Measurements from ENCODE around the gene S100A6. TPM values are rescaled to one million over a fixed set of nuclear protein-coding genes. Genes with fewer than 3 reads are reported as not detected.

The S100A6 gene
- total RNA-seq, 1 donor from 2014 or later, result 1.1 TPM

GRCh38 chr1:153536671-153537375 is 1.0 kb upstream of the S100A6 start:
- H3K27ac Mint-ChIP-seq (ENCODE audit: unreplicated experiment), result no peak overlapping the region
- no peak for TF ChIP-seq CTCF (IDR thresholded peaks at IDR 0.05)
- H3K4me3 Mint-ChIP-seq (ENCODE audit: unreplicated experiment), result no peak overlapping the region
- no peak for DNase-seq (ENCODE audit: extremely low spot score, unreplicated experiment)
- H3K27me3 Mint-ChIP-seq (ENCODE audit: unreplicated experiment), result no peaks in the 10 kb centered on the region
- H3K9me3 Mint-ChIP-seq (ENCODE audit: unreplicated experiment), result no peaks in the 10 kb centered on the region
- peaks cover 57% of the 10 kb centered on the region for H3K4me1 Mint-ChIP-seq (ENCODE audit: unreplicated experiment)
- H3K36me3 Mint-ChIP-seq (ENCODE audit: unreplicated experiment), result no peaks in the 10 kb centered on the region

GRCh38 chr1:153536012-153536670 is 350 bp upstream of the S100A6 start:
- no peak overlapping the region for H3K4me3 Mint-ChIP-seq (ENCODE audit: unreplicated experiment)
- no peaks in the 10 kb centered on the region for H3K27me3 Mint-ChIP-seq (ENCODE audit: unreplicated experiment)
- H3K27ac Mint-ChIP-seq (ENCODE audit: unreplicated experiment), result no peak overlapping the region
- no peaks in the 10 kb centered on the region for H3K9me3 Mint-ChIP-seq (ENCODE audit: unreplicated experiment)
- peaks cover 50% of the 10 kb centered on the region for H3K4me1 Mint-ChIP-seq (ENCODE audit: unreplicated experiment)
- no peaks in the 10 kb centered on the region for H3K36me3 Mint-ChIP-seq (ENCODE audit: unreplicated experiment)
- no peak for DNase-seq (ENCODE audit: extremely low spot score, unreplicated experiment)
- no peak for TF ChIP-seq CTCF (IDR thresholded peaks at IDR 0.05)

DNA sequence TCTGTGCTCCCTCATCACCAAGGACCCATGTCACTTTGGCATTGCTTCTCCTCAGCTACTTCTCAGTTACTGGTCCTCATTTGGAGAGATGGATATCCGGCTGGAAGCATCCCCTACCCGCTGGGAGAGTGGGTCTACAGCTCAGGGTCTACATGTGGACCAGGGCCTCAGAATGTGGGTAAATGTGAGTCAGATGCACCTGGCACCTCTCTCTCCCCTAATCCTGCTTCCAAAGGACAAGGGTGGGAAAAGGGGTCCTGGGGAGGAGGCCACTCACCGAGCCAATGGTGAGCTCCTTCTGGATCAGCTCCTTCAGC is 908 bp downstream of the S100A6 start:
- Mint-ChIP-seq H3K36me3 (ENCODE audit: unreplicated experiment) (no peaks in the 10 kb centered on the region), H3K4me3 (ENCODE audit: unreplicated experiment) (no peak overlapping the region), H3K9me3 (ENCODE audit: unreplicated experiment) (no peaks in the 10 kb centered on the region), H3K4me1 (ENCODE audit: unreplicated experiment) (peaks cover 38% of the 10 kb centered on the region), H3K27ac (ENCODE audit: unreplicated experiment) (peak overlapping the region; percentile 84), H3K27me3 (ENCODE audit: unreplicated experiment) (no peaks in the 10 kb centered on the region)
- no peak for TF ChIP-seq CTCF (IDR thresholded peaks at IDR 0.05)
- no peak for DNase-seq (ENCODE audit: extremely low spot score, unreplicated experiment)

GRCh38 chr1:153534226-153534924 is 1.4 kb downstream of the S100A6 start:
- no peak for DNase-seq (ENCODE audit: extremely low spot score, unreplicated experiment)
- TF ChIP-seq CTCF (IDR thresholded peaks at IDR 0.05), result no peak
- H3K4me1 Mint-ChIP-seq (ENCODE audit: unreplicated experiment), result peaks cover 33% of the 10 kb centered on the region
- H3K36me3 Mint-ChIP-seq (ENCODE audit: unreplicated experiment), result no peaks in the 10 kb centered on the region
- H3K4me3 Mint-ChIP-seq (ENCODE audit: unreplicated experiment), result no peak overlapping the region
- H3K27ac Mint-ChIP-seq (ENCODE audit: unreplicated experiment), result peak overlapping the region; percentile 84
- H3K9me3 Mint-ChIP-seq (ENCODE audit: unreplicated experiment), result no peaks in the 10 kb centered on the region
- H3K27me3 Mint-ChIP-seq (ENCODE audit: unreplicated experiment), result no peaks in the 10 kb centered on the region

DNA sequence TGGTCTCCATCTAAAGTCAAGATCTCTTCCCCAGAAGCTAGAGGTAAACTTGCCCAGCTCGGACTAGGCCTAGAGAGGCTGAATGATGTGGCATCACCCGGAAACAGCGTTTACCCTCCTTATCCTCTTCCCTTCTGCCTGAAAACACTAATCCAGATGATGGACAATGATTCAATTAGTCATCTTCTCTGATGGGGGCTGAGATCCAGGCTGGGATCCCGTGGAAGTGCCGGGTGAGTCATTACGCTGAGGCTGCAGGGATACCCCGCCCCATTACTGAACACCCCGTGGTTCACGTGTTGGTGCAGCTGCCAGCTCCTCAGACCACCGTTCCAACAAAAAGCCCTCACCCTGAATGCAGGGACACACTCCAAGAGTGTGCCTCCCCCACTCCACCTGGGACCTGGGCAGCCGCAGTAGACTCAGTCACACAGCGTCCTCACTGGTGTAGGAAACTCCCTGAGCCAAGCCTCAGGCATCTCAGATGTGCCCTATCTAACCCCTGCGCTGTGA is 2.0 kb downstream of the S100A6 start:
- TF ChIP-seq CTCF (IDR thresholded peaks at IDR 0.05), result no peak
- Mint-ChIP-seq H3K4me1 (ENCODE audit: unreplicated experiment) (peaks cover 30% of the 10 kb centered on the region), H3K27ac (ENCODE audit: unreplicated experiment) (peak overlapping the region; percentile 84), H3K27me3 (ENCODE audit: unreplicated experiment) (no peaks in the 10 kb centered on the region), H3K9me3 (ENCODE audit: unreplicated experiment) (no peaks in the 10 kb centered on the region), H3K4me3 (ENCODE audit: unreplicated experiment) (no peak overlapping the region), H3K36me3 (ENCODE audit: unreplicated experiment) (no peaks in the 10 kb centered on the region)
- DNase-seq (ENCODE audit: extremely low spot score, unreplicated experiment), result no peak

Measured in osteocyte (in vitro differentiated cells).